ENCODE results near the gene GIMAP8.

- TF ChIP-seq ZNF274 (IDR thresholded peaks at IDR 0.05; ENCODE audit: low read length) (no peak), ZNF274 (tag by site-specific recombination; IDR thresholded peaks at IDR 0.05; ENCODE audit: borderline replicate concordance) (no peak), ZNF701 (tag by site-specific recombination; IDR thresholded peaks at IDR 0.05) (no peak), ZNF449 (tag by site-specific recombination; IDR thresholded peaks at IDR 0.05) (no peak), GLIS1 (tag by site-specific recombination; IDR thresholded peaks at IDR 0.05) (no peak), CTCF (tag by site-specific recombination; IDR thresholded peaks at IDR 0.05) (no peak), TCF7L2 (IDR thresholded peaks at IDR 0.05; ENCODE audit: borderline replicate concordance, low read depth, low read length) (no peak), PRDM1 (tag by site-specific recombination; IDR thresholded peaks at IDR 0.05) (no peak), SCRT1 (tag by site-specific recombination; IDR thresholded peaks at IDR 0.05; ENCODE audit: borderline replicate concordance) (no peak)
These were observed 38.8 kb upstream of the GIMAP8 start for GRCh38 chr7:150411606-150412005.

All from HEK293 (cell line).